Smooth muscle cell (in vitro differentiated cells): Measurements from ENCODE around the gene RTTN. TPM values are rescaled to one million over a fixed set of nuclear protein-coding genes. Genes with fewer than 3 reads are reported as not detected.

Experiments used
- DNase-seq: peaks from one replicate; lab custom pipeline; 2025; ENCODE audit not compliant: unreplicated experiment; lab: John Stamatoyannopoulos, UW
- H2AFZ ChIP-seq: fragments of 200-600 bp; sonication (generic); 2 replicates; pipeline ENCODE4 v1.6.0; 2016; ENCODE audit warnings: antibody characterized with exemption, low read depth, mild to moderate bottlenecking
- H3F3A ChIP-seq: fragments of 200-600 bp; sonication (generic); 2 replicates; pipeline ENCODE4 v1.6.0; 2017; ENCODE audit warnings: antibody characterized with exemption, low read depth
- H3K27ac ChIP-seq: fragments of 200-600 bp; sonication (generic); 2 replicates; pipeline ENCODE4 v1.5.1; 2016; ENCODE audit warnings: low read depth, mild to moderate bottlenecking
- H3K27me3 ChIP-seq: fragments of 200-600 bp; sonication (generic); 2 replicates; pipeline ENCODE4 v1.6.1; 2016; ENCODE audit warnings: low read depth, mild to moderate bottlenecking
- H3K36me3 ChIP-seq: fragments of 200-600 bp; sonication (generic); 2 replicates; pipeline ENCODE4 v1.5.1; 2016; ENCODE audit warnings: low read depth
- H3K4me1 ChIP-seq: fragments of 200-600 bp; sonication (generic); 2 replicates; pipeline ENCODE4 v1.5.1; 2016; ENCODE audit warnings: low read depth
- H3K4me2 ChIP-seq: fragments of 200-600 bp; sonication (generic); 2 replicates; pipeline ENCODE4 v1.6.0; 2016; ENCODE audit warnings: mild to moderate bottlenecking
- H3K4me3 ChIP-seq: fragments of 200-600 bp; sonication (generic); 2 replicates; pipeline ENCODE4 v1.5.1; 2016; ENCODE audit warnings: mild to moderate bottlenecking
- H3K79me2 ChIP-seq: fragments of 200-600 bp; sonication (generic); 2 replicates; pipeline ENCODE4 v1.6.0; 2016; ENCODE audit warnings: low read depth, mild to moderate bottlenecking
- H3K9ac ChIP-seq: fragments of 200-600 bp; sonication (generic); 2 replicates; pipeline ENCODE4 v1.6.0; 2016; ENCODE audit warnings: low read depth
- H3K9me3 ChIP-seq: fragments of 200-600 bp; sonication (generic); replicated peaks from 2 replicates; pipeline ENCODE4 v1.5.1; 2016; ENCODE audit warnings: low read depth
- H4K20me1 ChIP-seq: fragments of 200-600 bp; sonication (generic); 2 replicates; pipeline ENCODE4 v1.6.0; 2016; ENCODE audit warnings: low read depth
- CTCF ChIP-seq: fragments of 200-600 bp; sonication (generic); IDR thresholded peaks from 2 replicates; pipeline ENCODE4 v1.5.1; 2017; ENCODE audit warnings: borderline replicate concordance, mild to moderate bottlenecking, antibody characterized with exemption; ENCODE audit not compliant: insufficient read depth, poor library complexity, severe bottlenecking
- WGBS: methylation state at CpG from one replicate; pipeline ENCODE4 v1.1.7; 2016; ENCODE audit warnings: low lambda C conversion rate; 5-methylcytosine and 5-hydroxymethylcytosine counted together
- polyA plus RNA-seq: library from polyadenylated mRNA; unstranded; fragments of >200 nt; fragmentation: Nextera tagmentation; extraction: Ambion mirVana; gene quantifications from 2 replicates; pipeline ENCODE4 v1.2.1, GENCODE V29; 2016
- total RNA-seq: library from RNA; depleted of rRNA; stranded (reverse); fragments of >200 nt; gene quantifications from 2 replicates; pipeline ENCODE4 v1.2.3, GENCODE V29; 2014

RTTN gene
- total and polyA plus RNA-seq, 2 experiments from 2014 or later = 3.6 to 17.3 TPM

GRCh38 chr18:70220628-70221027 lies 15.1 kb upstream of the RTTN start:
- H3K4me2 ChIP-seq = no peak overlapping the region
- no peak overlapping the region for H2AFZ ChIP-seq
- no peak overlapping the region for H3K27ac ChIP-seq

GRCh38 chr18:70219688-70220087 lies 14.2 kb upstream of the RTTN start:
- Histone ChIP-seq H3K9ac (no peak overlapping the region), H3K36me3 (no peaks in the 10 kb centered on the region), H2AFZ (no peak overlapping the region), H3K79me2 (no peaks in the 10 kb centered on the region), H3K27me3 (peaks cover 21% of the 10 kb centered on the region), H3K9me3 (no peaks in the 10 kb centered on the region), H4K20me1 (no peaks in the 10 kb centered on the region), H3K27ac (no peak overlapping the region), H3F3A (no peaks in the 10 kb centered on the region), H3K4me2 (no peak overlapping the region), H3K4me1 (peaks cover 7% of the 10 kb centered on the region), H3K4me3 (no peak overlapping the region)
- 97% methylated on average over 4 of the region's 4 CpGs for WGBS
- no peak for DNase-seq
- TF ChIP-seq CTCF = no peak

More at GRCh38 chr18:70220628-70221027, 15.1 kb upstream of the RTTN start:
- no peak overlapping the region for H3K4me3 ChIP-seq
- no peak for DNase-seq
- H3K9me3 ChIP-seq = no peaks in the 10 kb centered on the region
- H3K4me1 ChIP-seq = peaks cover 7% of the 10 kb centered on the region
- no peak overlapping the region for H3K9ac ChIP-seq
- H3K79me2 ChIP-seq = no peaks in the 10 kb centered on the region
- no peaks in the 10 kb centered on the region for H3K36me3 ChIP-seq
- no peaks in the 10 kb centered on the region for H4K20me1 ChIP-seq
- H3F3A ChIP-seq = no peaks in the 10 kb centered on the region
- 93% methylated on average over 5 of the region's 5 CpGs for WGBS
- peaks cover 21% of the 10 kb centered on the region for H3K27me3 ChIP-seq
- TF ChIP-seq CTCF = no peak

GRCh38 chr18:70216788-70217187 lies 11.3 kb upstream of the RTTN start:
- Histone ChIP-seq H3K9me3 (no peaks in the 10 kb centered on the region), H3K27me3 (peaks cover 12% of the 10 kb centered on the region), H3K36me3 (no peaks in the 10 kb centered on the region), H3K4me2 (no peak overlapping the region), H2AFZ (no peak overlapping the region), H3K4me1 (peaks cover 7% of the 10 kb centered on the region), H3K9ac (no peak overlapping the region), H3K4me3 (no peak overlapping the region), H3F3A (no peaks in the 10 kb centered on the region), H3K27ac (no peak overlapping the region), H4K20me1 (no peaks in the 10 kb centered on the region), H3K79me2 (no peaks in the 10 kb centered on the region)
- 90% methylated on average over 2 of the region's 2 CpGs for WGBS
- no peak for DNase-seq
- TF ChIP-seq CTCF = no peak

- H3K79me2 ChIP-seq = peaks cover 13% of the 10 kb centered on the region
- H3F3A ChIP-seq = no peaks in the 10 kb centered on the region
- peaks cover 7% of the 10 kb centered on the region for H3K4me1 ChIP-seq
- no peak for DNase-seq
- 91% methylated on average over 4 of the region's 4 CpGs for WGBS
- no peak for TF ChIP-seq CTCF
- H2AFZ ChIP-seq = peak overlapping the region; percentile 100
- no peaks in the 10 kb centered on the region for H3K36me3 ChIP-seq
- H3K4me2 ChIP-seq = no peak overlapping the region
- no peak overlapping the region for H3K27ac ChIP-seq
- H4K20me1 ChIP-seq = no peaks in the 10 kb centered on the region
- no peak overlapping the region for H3K9ac ChIP-seq
- no peaks in the 10 kb centered on the region for H3K9me3 ChIP-seq
- peaks cover 8% of the 10 kb centered on the region for H3K27me3 ChIP-seq
- no peak overlapping the region for H3K4me3 ChIP-seq
These were observed 1.7 kb upstream of the RTTN start for GRCh38 chr18:70207181-70207580.
